K562 (cell line): Measurements from ENCODE around the gene OR8D4. TPM values are rescaled to one million over a fixed set of nuclear protein-coding genes. Genes with fewer than 3 reads are reported as not detected.

Source experiments
- ATAC-seq: fragments of 200-7000 bp; cut with Tn5 transposase; 3 replicates; pipeline ENCODE4 v1.9.1; 2020; ENCODE audit warnings: moderate library complexity
- BruUV-seq: library from RNA; stranded (reverse); fragments of 400-500 nt; replicated peaks from 2 replicates; lab custom pipeline; 2021; lab: Mats Ljungman, UMichigan
- CTCF ChIA-PET: fragments of 300-600 bp; formaldehyde crosslinking; extraction: SDS; loops from one replicate; lab custom pipeline; 2021; ENCODE audit warnings: low intra/inter-chr PET ratio; lab: Yijun Ruan, JAX
- POLR2A ChIA-PET: fragments of 300-600, 350-650 bp; sonication (Branson Sonifier 250); formaldehyde crosslinking; extraction: SDS; loops from one replicate; lab custom pipeline; 2021; ENCODE audit warnings: antibody characterized with exemption, inconsistent platforms; lab: Yijun Ruan, JAX
- DNase-seq, 4 experiments: peaks; one replicate each; pipeline versions ENCODE4 v3.0.0 to v3.0.0-alpha.2; 2011 to 2018; ENCODE audit warnings: low spot score in 3 of 4, mixed read lengths in 3 of 4; ENCODE audit errors: extremely low read depth in 1 of 4
- FAIRE-seq: peaks from 2 replicates; lab custom pipeline; 2011; peaks lifted over from hg19 to GRCh38; lab: Jason Lieb, UNC
- H2AFZ ChIP-seq: 2 replicates; pipeline ENCODE4 v1.6.0; 2011; ENCODE audit warnings: low read depth, low read length, control low read depth, inconsistent platforms
- H3K27ac ChIP-seq: fragments of 200-600 bp; 3 replicates; pipeline ENCODE4 v1.8.0; 2011; ENCODE audit warnings: low read depth, mild to moderate bottlenecking, control low read depth, inconsistent platforms, low read length, moderate library complexity, mixed read lengths; ENCODE audit errors: extremely low read depth
- H3K27me3 ChIP-seq, 2 experiments: fragments of 300-600 bp in 1 of 2; 2 replicates in 1 of 2; 3 replicates in 1 of 2; pipeline versions ENCODE4 v1.6.0 to v1.8.0; 2011; ENCODE audit warnings: inconsistent platforms in 2 of 2, low read length in 2 of 2, mild to moderate bottlenecking in 1 of 2, mixed read lengths in 1 of 2, moderate library complexity in 1 of 2; ENCODE audit not compliant: control insufficient read depth in 2 of 2, insufficient read depth in 2 of 2
- H3K36me3 ChIP-seq: fragments of 300-600 bp; 3 replicates; pipeline ENCODE4 v1.8.0; 2011; ENCODE audit warnings: mild to moderate bottlenecking, low read length, inconsistent platforms; ENCODE audit not compliant: control insufficient read depth, insufficient read depth
- H3K4me1 ChIP-seq, 2 experiments: fragments of 200-600 bp in 1 of 2; replicated peaks in 1 of 2; 2 replicates in 1 of 2; 3 replicates in 1 of 2; pipeline versions ENCODE4 v1.5.1 to v1.8.0; 2011; ENCODE audit warnings: inconsistent platforms in 2 of 2, low read length in 2 of 2, mild to moderate bottlenecking in 1 of 2, mixed read lengths in 1 of 2, moderate library complexity in 1 of 2; ENCODE audit not compliant: control insufficient read depth in 2 of 2, insufficient read depth in 2 of 2
- H3K4me2 ChIP-seq: 2 replicates; pipeline ENCODE4 v1.6.1; 2011; ENCODE audit warnings: low read length, control low read depth, inconsistent platforms, mixed read lengths; ENCODE audit not compliant: insufficient read depth
- H3K4me3 ChIP-seq: fragments of 200-600 bp; sonication (generic), shearing (Covaris generic); 2 replicates; pipeline ENCODE4 v1.5.1; 2016; ENCODE audit warnings: control low read depth, inconsistent platforms
- H3K79me2 ChIP-seq: fragments of 200-600 bp; 3 replicates; pipeline ENCODE4 v1.8.0; 2011; ENCODE audit warnings: low read length, inconsistent platforms; ENCODE audit not compliant: control insufficient read depth, insufficient read depth
- H3K9ac ChIP-seq, 2 experiments: 2 replicates each; pipeline versions ENCODE4 v1.6.0 to v1.6.1; 2011; ENCODE audit warnings: low read depth in 2 of 2, low read length in 2 of 2, control low read depth in 1 of 2, inconsistent platforms in 1 of 2, mild to moderate bottlenecking in 1 of 2, mixed read lengths in 1 of 2; ENCODE audit not compliant: insufficient read depth in 1 of 2
- H3K9me1 ChIP-seq: one replicate; pipeline ENCODE4 v1.6.0; 2011; ENCODE audit warnings: inconsistent platforms, mild to moderate bottlenecking, low read length, moderate library complexity; ENCODE audit not compliant: control insufficient read depth, insufficient read depth
- H3K9me3 ChIP-seq: replicated peaks from 2 replicates; pipeline ENCODE4 v1.5.1; 2011; ENCODE audit warnings: low read depth, low read length, inconsistent platforms; ENCODE audit not compliant: control insufficient read depth, insufficient read depth
- H4K20me1 ChIP-seq: replicated peaks from 2 replicates; pipeline ENCODE4 v1.6.1; 2011; ENCODE audit warnings: low read length, inconsistent platforms, mixed read lengths; ENCODE audit not compliant: control insufficient read depth, insufficient read depth
- ARID2 ChIP-seq: fragments of 450-650 bp; IDR thresholded peaks from 2 replicates; pipeline ENCODE4 v1.6.1; 2017; ENCODE audit warnings: antibody characterized with exemption, mild to moderate bottlenecking
- BRF1 ChIP-seq: IDR thresholded peaks from 3 replicates; pipeline ENCODE4 v1.6.1; 2011; ENCODE audit warnings: borderline replicate concordance, mild to moderate bottlenecking; ENCODE audit not compliant: insufficient read length; ENCODE audit errors: extremely low read depth
- CREBBP ChIP-seq: IDR thresholded peaks from one replicate; pipeline ENCODE4 v1.6.1; 2012; ENCODE audit warnings: low read depth, mild to moderate bottlenecking, control low read depth, inconsistent platforms, low read length
- EP400 ChIP-seq: fragments of 450-650 bp; IDR thresholded peaks from 2 replicates; pipeline ENCODE4 v1.6.1; 2017; ENCODE audit warnings: antibody characterized with exemption, mild to moderate bottlenecking, moderate library complexity
- ESRRA ChIP-seq: fragments of 450-650 bp; IDR thresholded peaks from 2 replicates; pipeline ENCODE4 v1.6.1; 2014; ENCODE audit warnings: low read depth, mild to moderate bottlenecking, moderate library complexity, borderline replicate concordance
- ETV5 ChIP-seq: sonication (generic); formaldehyde crosslinking; IDR thresholded peaks from 2 replicates; pipeline ENCODE4 v1.4.0; 2020; ENCODE audit warnings: low read depth, mild to moderate bottlenecking, missing genetic modification reagents
- GATA2 ChIP-seq: sonication (generic); formaldehyde crosslinking; IDR thresholded peaks from 2 replicates; pipeline ENCODE4 v1.4.0; 2020; ENCODE audit warnings: mild to moderate bottlenecking, missing genetic modification reagents
- MTA2 ChIP-seq: fragments of 450-650 bp; IDR thresholded peaks from 2 replicates; pipeline ENCODE4 v1.6.1; 2016; ENCODE audit warnings: low read depth
- SIN3A ChIP-seq, 2 experiments: fragments of 150-350 bp in 1 of 2; IDR thresholded peaks; 2 replicates each; pipeline ENCODE4 v1.6.1; 2011 to 2016; ENCODE audit warnings: borderline replicate concordance in 2 of 2, low read depth in 2 of 2, low read length in 2 of 2, mild to moderate bottlenecking in 2 of 2, moderate library complexity in 2 of 2; ENCODE audit not compliant: control insufficient read depth in 1 of 2
- SIRT6 ChIP-seq: IDR thresholded peaks from one replicate; pipeline ENCODE4 v1.6.1; 2012; ENCODE audit warnings: low read depth, mild to moderate bottlenecking, control low read depth, inconsistent platforms, low read length, moderate library complexity
- SMARCB1 ChIP-seq: IDR thresholded peaks from 2 replicates; pipeline ENCODE4 v1.6.1; 2011; ENCODE audit warnings: improper control_type of control experiment, low read depth; ENCODE audit not compliant: insufficient read length
- TAF9B ChIP-seq: fragments of 450-650 bp; IDR thresholded peaks from 2 replicates; pipeline ENCODE4 v1.6.1; 2018; ENCODE audit warnings: mild to moderate bottlenecking; ENCODE audit not compliant: partially characterized antibody
- ZNF431 ChIP-seq: sonication (generic); formaldehyde crosslinking; IDR thresholded peaks from 2 replicates; pipeline ENCODE4 v1.8.0; 2022; ENCODE audit warnings: mild to moderate bottlenecking, missing genetic modification reagents
- ZNF586 ChIP-seq: fragments of 450-650 bp; formaldehyde crosslinking; conservative IDR thresholded peaks from 2 replicates; pipeline ENCODE4 v1.4.0; 2020; ENCODE audit warnings: mild to moderate bottlenecking, moderate library complexity
- WGBS: fragments of 100-300 bp; shearing (Covaris generic); methylation state at CpG from one replicate; pipeline ENCODE4 v1.1.6; 2016; ENCODE audit warnings: low coverage, mixed read lengths; ENCODE audit not compliant: insufficient coverage; ENCODE audit errors: missing lambda C conversion rate; 5-methylcytosine and 5-hydroxymethylcytosine counted together
- in situ Hi-C: fragments of 300-500 bp; cut with MboI; formaldehyde crosslinking; loops from 4 replicates; pipeline ENCODE4 v1.15.0; 2018; ENCODE audit warnings: inconsistent platforms, mixed read lengths
- intact Hi-C: fragments of 100-400 bp; cut with micrococcal nuclease; formaldehyde crosslinking; loops from 2 replicates; pipeline ENCODE4 v1.14.2; 2022
- polyA plus RNA-seq, 8 experiments: library from polyadenylated mRNA; depleted of rRNA in 4 of 8; stranded (reverse) in 5 of 8; unstranded in 3 of 8; fragments of >200 nt; fragmentation: Nextera tagmentation in 2 of 8; fragmentation: Illumina TruSeq in 1 of 8; extraction: Ambion mirVana in 2 of 8; extraction: Trizol in 1 of 8; gene quantifications; 2 replicates each; pipeline versions ENCODE4 v1.2.1 to v1.2.3, GENCODE V29; 2011 to 2014; ENCODE audit warnings: inconsistent platforms in 1 of 8, missing spikeins in 1 of 8
- total RNA-seq, 7 experiments: library from RNA; depleted of rRNA in 6 of 7; stranded (reverse); fragments of >200 nt in 6 of 7; fragmentation: Illumina TruSeq in 2 of 7; extraction: Trizol in 2 of 7; gene quantifications; 2 replicates each; pipeline versions ENCODE4 v1.2.1 to v1.2.3, GENCODE V29; 2011 to 2021; ENCODE audit warnings: low replicate concordance in 1 of 7
- TF ChIP-seq, protein P1 (sequence below): sonication (generic); formaldehyde crosslinking; IDR thresholded peaks from 2 replicates; pipeline ENCODE4 v1.8.0; 2022; ENCODE audit warnings: mild to moderate bottlenecking, missing genetic modification reagents, borderline replicate concordance
- TF ChIP-seq, protein P2 (sequence below): fragments of 450-650 bp; IDR thresholded peaks from 2 replicates; pipeline ENCODE4 v1.6.1; 2016; ENCODE audit warnings: borderline replicate concordance
- TF ChIP-seq, protein P3 (sequence below): fragments of 250-450 bp; sonication (Bioruptor Pico); IDR thresholded peaks from 2 replicates; pipeline ENCODE4 v1.5.0; 2021

Gene OR8D4
- total and polyA plus RNA-seq, 9 of the 15 experiments (the other 6 are each of a cell fraction or from before 2014, with no cell fraction given), result not detected

GRCh38 chr11:123903932-123904331, 2.0 kb downstream of the OR8D4 start:
- no peak for FAIRE-seq
- in situ Hi-C loops, result no loop called here
- Histone ChIP-seq H3K9me1 (no peaks in the 10 kb centered on the region), H3K4me3 (no peak overlapping the region), H3K9ac (no peak overlapping the region), H4K20me1 (no peaks in the 10 kb centered on the region), H3K27ac (no peak overlapping the region), H2AFZ (no peak overlapping the region), H3K4me2 (no peak overlapping the region), H3K79me2 (no peaks in the 10 kb centered on the region), H3K27me3 (no peaks in the 10 kb centered on the region), H3K4me1 (no peaks in the 10 kb centered on the region), H3K36me3 (no peaks in the 10 kb centered on the region), H3K9me3 (no peaks in the 10 kb centered on the region)
- ChIA-PET CTCF (no interaction called here), POLR2A (no interaction called here)
- WGBS, result 0% methylated on average over 2 of the region's 2 CpGs
- DNase-seq, result no peak
- ATAC-seq, result no peak
- BruUV-seq, result no TSS peak
- TF ChIP-seq ESRRA (no peak), GATA2 (CRISPR knock-in tag) (no peak), ZNF586 (CRISPR knock-in tag) (no peak), SIRT6 (no peak), ARID2 (no peak), MTA2 (no peak), TAF9B (no peak), BRF1 (no peak), ETV5 (CRISPR knock-in tag) (no peak), SMARCB1 (no peak), SIN3A (IDR thresholded peaks at IDR 0.05; ENCODE audit: borderline replicate concordance in 2 of 2, control insufficient read depth in 1 of 2, low read depth in 2 of 2, low read length in 2 of 2) (no peak), ZNF431 (no peak), CREBBP (no peak), EP400 (no peak)
- TF ChIP-seq, protein P1, sequence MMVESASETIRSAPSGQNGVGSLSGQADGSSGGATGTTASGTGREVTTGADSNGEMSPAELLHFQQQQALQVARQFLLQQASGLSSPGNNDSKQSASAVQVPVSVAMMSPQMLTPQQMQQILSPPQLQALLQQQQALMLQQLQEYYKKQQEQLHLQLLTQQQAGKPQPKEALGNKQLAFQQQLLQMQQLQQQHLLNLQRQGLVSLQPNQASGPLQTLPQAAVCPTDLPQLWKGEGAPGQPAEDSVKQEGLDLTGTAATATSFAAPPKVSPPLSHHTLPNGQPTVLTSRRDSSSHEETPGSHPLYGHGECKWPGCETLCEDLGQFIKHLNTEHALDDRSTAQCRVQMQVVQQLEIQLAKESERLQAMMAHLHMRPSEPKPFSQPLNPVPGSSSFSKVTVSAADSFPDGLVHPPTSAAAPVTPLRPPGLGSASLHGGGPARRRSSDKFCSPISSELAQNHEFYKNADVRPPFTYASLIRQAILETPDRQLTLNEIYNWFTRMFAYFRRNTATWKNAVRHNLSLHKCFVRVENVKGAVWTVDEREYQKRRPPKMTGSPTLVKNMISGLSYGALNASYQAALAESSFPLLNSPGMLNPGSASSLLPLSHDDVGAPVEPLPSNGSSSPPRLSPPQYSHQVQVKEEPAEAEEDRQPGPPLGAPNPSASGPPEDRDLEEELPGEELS (CRISPR knock-in tag), result no peak
- TF ChIP-seq, protein P2, sequence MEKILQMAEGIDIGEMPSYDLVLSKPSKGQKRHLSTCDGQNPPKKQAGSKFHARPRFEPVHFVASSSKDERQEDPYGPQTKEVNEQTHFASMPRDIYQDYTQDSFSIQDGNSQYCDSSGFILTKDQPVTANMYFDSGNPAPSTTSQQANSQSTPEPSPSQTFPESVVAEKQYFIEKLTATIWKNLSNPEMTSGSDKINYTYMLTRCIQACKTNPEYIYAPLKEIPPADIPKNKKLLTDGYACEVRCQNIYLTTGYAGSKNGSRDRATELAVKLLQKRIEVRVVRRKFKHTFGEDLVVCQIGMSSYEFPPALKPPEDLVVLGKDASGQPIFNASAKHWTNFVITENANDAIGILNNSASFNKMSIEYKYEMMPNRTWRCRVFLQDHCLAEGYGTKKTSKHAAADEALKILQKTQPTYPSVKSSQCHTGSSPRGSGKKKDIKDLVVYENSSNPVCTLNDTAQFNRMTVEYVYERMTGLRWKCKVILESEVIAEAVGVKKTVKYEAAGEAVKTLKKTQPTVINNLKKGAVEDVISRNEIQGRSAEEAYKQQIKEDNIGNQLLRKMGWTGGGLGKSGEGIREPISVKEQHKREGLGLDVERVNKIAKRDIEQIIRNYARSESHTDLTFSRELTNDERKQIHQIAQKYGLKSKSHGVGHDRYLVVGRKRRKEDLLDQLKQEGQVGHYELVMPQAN, result no peak
- TF ChIP-seq, protein P3, sequence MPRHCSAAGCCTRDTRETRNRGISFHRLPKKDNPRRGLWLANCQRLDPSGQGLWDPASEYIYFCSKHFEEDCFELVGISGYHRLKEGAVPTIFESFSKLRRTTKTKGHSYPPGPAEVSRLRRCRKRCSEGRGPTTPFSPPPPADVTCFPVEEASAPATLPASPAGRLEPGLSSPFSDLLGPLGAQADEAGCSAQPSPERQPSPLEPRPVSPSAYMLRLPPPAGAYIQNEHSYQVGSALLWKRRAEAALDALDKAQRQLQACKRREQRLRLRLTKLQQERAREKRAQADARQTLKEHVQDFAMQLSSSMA (CRISPR knock-in tag), result no peak
- intact Hi-C loops, result no loop called here
